K562 (cell line): ENCODE data around the gene IPCEF1. TPM values are rescaled to one million over a fixed set of nuclear protein-coding genes. Genes with fewer than 3 reads are reported as not detected.

Experiments
- ATAC-seq: fragments of 200-7000 bp; cut with Tn5 transposase; 3 replicates; pipeline ENCODE4 v1.9.1; 2020; ENCODE audit warnings: moderate library complexity
- BruUV-seq: library from RNA; stranded (reverse); fragments of 400-500 nt; replicated peaks from 2 replicates; lab custom pipeline; 2021; lab: Mats Ljungman, UMichigan
- CTCF ChIA-PET: fragments of 300-600 bp; formaldehyde crosslinking; extraction: SDS; loops from one replicate; lab custom pipeline; 2021; ENCODE audit warnings: low intra/inter-chr PET ratio; lab: Yijun Ruan, JAX
- POLR2A ChIA-PET: fragments of 300-600, 350-650 bp; sonication (Branson Sonifier 250); formaldehyde crosslinking; extraction: SDS; loops from one replicate; lab custom pipeline; 2021; ENCODE audit warnings: antibody characterized with exemption, inconsistent platforms; lab: Yijun Ruan, JAX
- DNase-seq, 4 experiments: peaks; one replicate each; pipeline versions ENCODE4 v3.0.0 to v3.0.0-alpha.2; 2011 to 2018; ENCODE audit warnings: low spot score in 3 of 4, mixed read lengths in 3 of 4; ENCODE audit errors: extremely low read depth in 1 of 4
- FAIRE-seq: peaks from 2 replicates; lab custom pipeline; 2011; peaks lifted over from hg19 to GRCh38; lab: Jason Lieb, UNC
- H2AFZ ChIP-seq: 2 replicates; pipeline ENCODE4 v1.6.0; 2011; ENCODE audit warnings: low read depth, low read length, control low read depth, inconsistent platforms
- H3K27ac ChIP-seq: fragments of 200-600 bp; 3 replicates; pipeline ENCODE4 v1.8.0; 2011; ENCODE audit warnings: low read depth, mild to moderate bottlenecking, control low read depth, inconsistent platforms, low read length, moderate library complexity, mixed read lengths; ENCODE audit errors: extremely low read depth
- H3K27me3 ChIP-seq, 2 experiments: fragments of 300-600 bp in 1 of 2; 2 replicates in 1 of 2; 3 replicates in 1 of 2; pipeline versions ENCODE4 v1.6.0 to v1.8.0; 2011; ENCODE audit warnings: inconsistent platforms in 2 of 2, low read length in 2 of 2, mild to moderate bottlenecking in 1 of 2, mixed read lengths in 1 of 2, moderate library complexity in 1 of 2; ENCODE audit not compliant: control insufficient read depth in 2 of 2, insufficient read depth in 2 of 2
- H3K36me3 ChIP-seq: fragments of 300-600 bp; 3 replicates; pipeline ENCODE4 v1.8.0; 2011; ENCODE audit warnings: mild to moderate bottlenecking, low read length, inconsistent platforms; ENCODE audit not compliant: control insufficient read depth, insufficient read depth
- H3K4me1 ChIP-seq, 2 experiments: fragments of 200-600 bp in 1 of 2; replicated peaks in 1 of 2; 2 replicates in 1 of 2; 3 replicates in 1 of 2; pipeline versions ENCODE4 v1.5.1 to v1.8.0; 2011; ENCODE audit warnings: inconsistent platforms in 2 of 2, low read length in 2 of 2, mild to moderate bottlenecking in 1 of 2, mixed read lengths in 1 of 2, moderate library complexity in 1 of 2; ENCODE audit not compliant: control insufficient read depth in 2 of 2, insufficient read depth in 2 of 2
- H3K4me2 ChIP-seq: 2 replicates; pipeline ENCODE4 v1.6.1; 2011; ENCODE audit warnings: low read length, control low read depth, inconsistent platforms, mixed read lengths; ENCODE audit not compliant: insufficient read depth
- H3K4me3 ChIP-seq: fragments of 200-600 bp; sonication (generic), shearing (Covaris generic); 2 replicates; pipeline ENCODE4 v1.5.1; 2016; ENCODE audit warnings: control low read depth, inconsistent platforms
- H3K79me2 ChIP-seq: fragments of 200-600 bp; 3 replicates; pipeline ENCODE4 v1.8.0; 2011; ENCODE audit warnings: low read length, inconsistent platforms; ENCODE audit not compliant: control insufficient read depth, insufficient read depth
- H3K9ac ChIP-seq, 2 experiments: 2 replicates each; pipeline versions ENCODE4 v1.6.0 to v1.6.1; 2011; ENCODE audit warnings: low read depth in 2 of 2, low read length in 2 of 2, control low read depth in 1 of 2, inconsistent platforms in 1 of 2, mild to moderate bottlenecking in 1 of 2, mixed read lengths in 1 of 2; ENCODE audit not compliant: insufficient read depth in 1 of 2
- H3K9me1 ChIP-seq: one replicate; pipeline ENCODE4 v1.6.0; 2011; ENCODE audit warnings: inconsistent platforms, mild to moderate bottlenecking, low read length, moderate library complexity; ENCODE audit not compliant: control insufficient read depth, insufficient read depth
- H3K9me3 ChIP-seq: replicated peaks from 2 replicates; pipeline ENCODE4 v1.5.1; 2011; ENCODE audit warnings: low read depth, low read length, inconsistent platforms; ENCODE audit not compliant: control insufficient read depth, insufficient read depth
- H4K20me1 ChIP-seq: replicated peaks from 2 replicates; pipeline ENCODE4 v1.6.1; 2011; ENCODE audit warnings: low read length, inconsistent platforms, mixed read lengths; ENCODE audit not compliant: control insufficient read depth, insufficient read depth
- MEIS2 ChIP-seq: fragments of 450-650 bp; IDR thresholded peaks from 2 replicates; pipeline ENCODE4 v1.6.1; 2014; ENCODE audit warnings: mild to moderate bottlenecking; ENCODE audit not compliant: partially characterized antibody
- SMARCA5 ChIP-seq: fragments of 450-650 bp; IDR thresholded peaks from 2 replicates; pipeline ENCODE4 v1.6.1; 2016
- SPI1 ChIP-seq: IDR thresholded peaks from 2 replicates; pipeline ENCODE4 v1.6.1; 2011; ENCODE audit warnings: low read depth, low read length, control low read depth, borderline replicate concordance
- WGBS: fragments of 100-300 bp; shearing (Covaris generic); methylation state at CpG from one replicate; pipeline ENCODE4 v1.1.6; 2016; ENCODE audit warnings: low coverage, mixed read lengths; ENCODE audit not compliant: insufficient coverage; ENCODE audit errors: missing lambda C conversion rate; 5-methylcytosine and 5-hydroxymethylcytosine counted together
- in situ Hi-C: fragments of 300-500 bp; cut with MboI; formaldehyde crosslinking; loops from 4 replicates; pipeline ENCODE4 v1.15.0; 2018; ENCODE audit warnings: inconsistent platforms, mixed read lengths
- intact Hi-C: fragments of 100-400 bp; cut with micrococcal nuclease; formaldehyde crosslinking; loops from 2 replicates; pipeline ENCODE4 v1.14.2; 2022
- polyA plus RNA-seq, 8 experiments: library from polyadenylated mRNA; depleted of rRNA in 4 of 8; stranded (reverse) in 5 of 8; unstranded in 3 of 8; fragments of >200 nt; fragmentation: Nextera tagmentation in 2 of 8; fragmentation: Illumina TruSeq in 1 of 8; extraction: Ambion mirVana in 2 of 8; extraction: Trizol in 1 of 8; gene quantifications; 2 replicates each; pipeline versions ENCODE4 v1.2.1 to v1.2.3, GENCODE V29; 2011 to 2014; ENCODE audit warnings: inconsistent platforms in 1 of 8, missing spikeins in 1 of 8
- total RNA-seq, 7 experiments: library from RNA; depleted of rRNA in 6 of 7; stranded (reverse); fragments of >200 nt in 6 of 7; fragmentation: Illumina TruSeq in 2 of 7; extraction: Trizol in 2 of 7; gene quantifications; 2 replicates each; pipeline versions ENCODE4 v1.2.1 to v1.2.3, GENCODE V29; 2011 to 2021; ENCODE audit warnings: low replicate concordance in 1 of 7
- TF ChIP-seq, protein P1 (sequence below): fragments of 450-650 bp; IDR thresholded peaks from 2 replicates; pipeline ENCODE4 v1.6.1; 2016

IPCEF1 gene
- total and polyA plus RNA-seq, 9 of the 15 experiments (the other 6 are each of a cell fraction or from before 2014, with no cell fraction given): 0.14 to 0.18 TPM; not detected in 7

DNA sequence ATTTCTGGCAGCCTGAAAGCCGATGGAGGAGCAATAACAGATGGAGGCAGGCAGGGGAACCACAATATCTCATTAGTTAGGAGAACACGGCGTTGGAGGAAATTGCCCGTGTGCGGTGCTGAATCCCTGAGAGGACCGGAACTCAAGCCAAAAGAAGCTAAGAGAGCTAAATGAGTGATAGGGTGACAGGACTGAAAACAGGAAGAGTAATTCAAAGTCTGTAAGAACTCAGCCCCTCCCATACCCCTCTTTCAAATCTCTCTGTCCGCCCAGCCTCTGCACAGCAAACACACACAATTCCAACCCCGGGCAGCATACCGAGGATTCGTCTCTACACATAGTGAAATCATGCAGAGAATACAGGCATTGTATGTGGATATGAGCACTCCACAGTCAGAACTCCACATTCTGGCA, 2.6 kb upstream of the IPCEF1 start:
- Histone ChIP-seq H3K27ac (no peak overlapping the region), H3K4me3 (no peak overlapping the region), H3K36me3 (no peaks in the 10 kb centered on the region), H3K4me1 (peaks cover 0 to 9% of the 10 kb centered on the region in 2 experiments; a peak in 1 of 5 replicates), H3K9me1 (no peaks in the 10 kb centered on the region), H3K27me3 (peaks cover 16 to 21% of the 10 kb centered on the region in 2 experiments; a peak in 4 of 5 replicates), H3K4me2 (peak overlapping the region; percentile 2; the same call in 1 of the 2 replicates), H3K79me2 (no peaks in the 10 kb centered on the region), H2AFZ (peak overlapping the region; percentile 46), H3K9me3 (no peaks in the 10 kb centered on the region), H4K20me1 (no peaks in the 10 kb centered on the region), H3K9ac (no peak overlapping the region; a peak in 1 of 4 replicates)
- intact Hi-C loops (loop anchor here (5.0 kb wide), 1 partner anchor 303 kb away; no protein-coding TSS in a partner anchor), in situ Hi-C loops (no loop called here)
- WGBS: 3% methylated on average over 10 of the region's 10 CpGs
- ChIA-PET POLR2A (interaction anchor here (0.6 to 1.0 kb wide), 2 partner anchors 12 to 14 kb away, joined by 3 to 4 read pairs; no protein-coding TSS in a partner anchor), CTCF (no interaction called here)
- TF ChIP-seq MEIS2: peak; percentile 55
- TF ChIP-seq SPI1: peak; percentile 39; the same call in 1 of the 2 replicates
- no peak for TF ChIP-seq SMARCA5
- TF ChIP-seq, protein P1, sequence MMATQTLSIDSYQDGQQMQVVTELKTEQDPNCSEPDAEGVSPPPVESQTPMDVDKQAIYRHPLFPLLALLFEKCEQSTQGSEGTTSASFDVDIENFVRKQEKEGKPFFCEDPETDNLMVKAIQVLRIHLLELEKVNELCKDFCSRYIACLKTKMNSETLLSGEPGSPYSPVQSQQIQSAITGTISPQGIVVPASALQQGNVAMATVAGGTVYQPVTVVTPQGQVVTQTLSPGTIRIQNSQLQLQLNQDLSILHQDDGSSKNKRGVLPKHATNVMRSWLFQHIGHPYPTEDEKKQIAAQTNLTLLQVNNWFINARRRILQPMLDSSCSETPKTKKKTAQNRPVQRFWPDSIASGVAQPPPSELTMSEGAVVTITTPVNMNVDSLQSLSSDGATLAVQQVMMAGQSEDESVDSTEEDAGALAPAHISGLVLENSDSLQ: peak; percentile 77
- DNase-seq: peak in 1 of 4 experiments; percentile 13
- no peak for FAIRE-seq
- no TSS peak for BruUV-seq
- ATAC-seq: peak; percentile 50
